Activated T-helper 2 cell treated with anti-CD3 and anti-CD28 coated beads, Interferon-gamma antibody, Interleukin-2, Interleukin-4, amounts not matched to agents 10 μg/mL and 5 μg/mL and 100 μg/mL, durations not matched to agents 14 hours and 24 hours and 36 hours (primary cell): ENCODE results near the gene FERMT2. TPM values are rescaled to one million over a fixed set of nuclear protein-coding genes. Genes with fewer than 3 reads are reported as not detected.

Experiments used
- DNase-seq: peaks from one replicate; pipeline ENCODE4 v3.0.0; 2021; ENCODE audit warnings: low spot score
- H3K27ac Mint-ChIP-seq: one replicate; pipeline ENCODE4 v1.8.0; 2021; ENCODE audit warnings: mixed read lengths
- H3K27me3 Mint-ChIP-seq: one replicate; pipeline ENCODE4 v1.8.0; 2021; ENCODE audit warnings: low read depth, mixed read lengths
- H3K36me3 Mint-ChIP-seq: one replicate; pipeline ENCODE4 v1.8.0; 2021; ENCODE audit warnings: low read depth, mixed read lengths
- H3K4me1 Mint-ChIP-seq: one replicate; pipeline ENCODE4 v1.8.0; 2021; ENCODE audit warnings: low read depth, mixed read lengths
- H3K4me3 Mint-ChIP-seq: one replicate; pipeline ENCODE4 v1.8.0; 2021; ENCODE audit warnings: low read depth, mild to moderate bottlenecking, moderate library complexity, mixed read lengths
- H3K9me3 Mint-ChIP-seq: one replicate; pipeline ENCODE4 v1.8.0; 2021; ENCODE audit warnings: mixed read lengths
- intact Hi-C: fragments of 100-400 bp; cut with micrococcal nuclease; formaldehyde crosslinking; loops from one replicate; pipeline ENCODE4 v1.15.1; 2023
- total RNA-seq: library from RNA; stranded (reverse); gene quantifications from 2 replicates; pipeline ENCODE4 v1.2.3, GENCODE V29; 2022

Gene FERMT2
- total RNA-seq, 1 donor from 2014 or later = 1.7 TPM

GRCh38 chr14:52821805-52822250 lies 129.0 kb downstream of the FERMT2 start:
- no peaks in the 10 kb centered on the region for H3K9me3 Mint-ChIP-seq
- H3K27ac Mint-ChIP-seq = no peak overlapping the region
- DNase-seq = no peak
- intact Hi-C loops = loop anchor here (2.0 to 10.0 kb wide), 4 partner anchors 95 to 1353 kb away; no protein-coding TSS in a partner anchor
- peaks cover 14% of the 10 kb centered on the region for H3K27me3 Mint-ChIP-seq
- H3K36me3 Mint-ChIP-seq = no peaks in the 10 kb centered on the region
- no peak overlapping the region for H3K4me3 Mint-ChIP-seq
- peaks cover 2% of the 10 kb centered on the region for H3K4me1 Mint-ChIP-seq

- DNase-seq = no peak
- Mint-ChIP-seq H3K27ac (no peak overlapping the region), H3K36me3 (no peaks in the 10 kb centered on the region), H3K9me3 (no peaks in the 10 kb centered on the region), H3K4me1 (peaks cover 3% of the 10 kb centered on the region), H3K4me3 (no peak overlapping the region), H3K27me3 (peaks cover 4% of the 10 kb centered on the region)
- intact Hi-C loops = no loop called here
These were observed 142.7 kb downstream of the FERMT2 start for GRCh38 chr14:52808101-52808500.

Other genes with a start within 250 kb of the FERMT2 start
- 144 and 155 TPM in 2 replicates for gene PSMC6, start 243.8 kb downstream of the FERMT2 start, total RNA-seq
- 16.3 and 16.5 TPM in 2 replicates for gene STYX, start 220.9 kb downstream of the FERMT2 start, total RNA-seq
- gene GNPNAT1, start 159.4 kb downstream of the FERMT2 start, total RNA-seq = 29.4 and 34.8 TPM in 2 replicates
- gene DDHD1, start 202.3 kb upstream of the FERMT2 start, total RNA-seq = 53.7 and 54.6 TPM in 2 replicates